Right lung (tissue), 10 donors: ENCODE results near the gene WDR17. TPM values are rescaled to one million over a fixed set of nuclear protein-coding genes. Genes with fewer than 3 reads are reported as not detected.

ENCODE experiments used
- DNase-seq, 2 donors: peaks; one replicate each; pipeline ENCODE4 v3.0.0-alpha.2; 2013
- long read RNA-seq, 8 donors: transcript quantifications; one replicate each; lab custom pipeline, GENCODE V29; 2026
- polyA plus RNA-seq, 5 donors: library from polyadenylated mRNA; unstranded; fragments of 120-200 nt; gene quantifications; one replicate each; pipeline versions ENCODE4 v1.2.1 to v1.2.3, GENCODE V29; 2013; ENCODE audit warnings: inconsistent platforms in 1 of 5, low replicate concordance in 1 of 5; ENCODE audit not compliant: insufficient read length in 5 of 5, insufficient read depth in 1 of 5

Gene WDR17
- polyA plus RNA-seq: 10 to 100 TPM in 3 of 5 donors, 1 to 10 TPM in 2; 4.8 to 13.0 (median 10.1) TPM
- long read RNA-seq, donor 1: 0 reads
- long read RNA-seq, donor 2: 0 reads
- long read RNA-seq, donor 3, full-length matches to known transcripts: 1 of 1 reads
- long read RNA-seq, donor 3, partial matches to known transcripts: 0 of 1 reads
- long read RNA-seq, donor 3, other reads (novel, unspliced or antisense): 0 of 1 reads
- long read RNA-seq, donor 4: 0 reads
- long read RNA-seq, donor 5: 0 reads
- long read RNA-seq, donor 6: 0 reads
- long read RNA-seq, donor 7: 0 reads
- long read RNA-seq, donor 8: 0 reads

- DNase-seq: peak; percentile 83 to 89
Measured at GRCh38 chr4:176065435-176066291, at the start of gene WDR17. WDR17 (plus strand) TSS chr4:176065841; CDS start chr4:176111581, 45,740 bp downstream.

- peak in 1 of 2 donors; percentile 55 for DNase-seq
Measured at GRCh38 chr4:176016601-176017000, 49.0 kb upstream of the WDR17 start.

- peak in 1 of 2 donors; percentile 44 for DNase-seq
Measured at GRCh38 chr4:176020481-176021085, 45.1 kb upstream of the WDR17 start.

GRCh38 chr4:176030391-176030790, 35.2 kb upstream of the WDR17 start:
- no peak for DNase-seq

- no peak for DNase-seq
Measured at GRCh38 chr4:176031922-176032321, 33.7 kb upstream of the WDR17 start.

- no peak for DNase-seq
Measured at GRCh38 chr4:176032454-176032853, 33.2 kb upstream of the WDR17 start.

GRCh38 chr4:176034499-176034898, 31.1 kb upstream of the WDR17 start:
- DNase-seq: peak in 1 of 2 donors; percentile 50

- no peak for DNase-seq
Measured at GRCh38 chr4:176034936-176035335, 30.7 kb upstream of the WDR17 start.

- no peak for DNase-seq
Measured at GRCh38 chr4:176036585-176037205, 28.9 kb upstream of the WDR17 start.

GRCh38 chr4:176038789-176039188, 26.9 kb upstream of the WDR17 start:
- no peak for DNase-seq

- no peak for DNase-seq
Measured at GRCh38 chr4:176042195-176042594, 23.4 kb upstream of the WDR17 start.

GRCh38 chr4:176043838-176044588, 21.6 kb upstream of the WDR17 start:
- no peak for DNase-seq

GRCh38 chr4:176044589-176044951, 21.1 kb upstream of the WDR17 start:
- no peak for DNase-seq

GRCh38 chr4:176048631-176049030, 17.0 kb upstream of the WDR17 start:
- no peak for DNase-seq

GRCh38 chr4:176052744-176053143, 12.9 kb upstream of the WDR17 start:
- DNase-seq: no peak

- DNase-seq: no peak
Measured at GRCh38 chr4:176053785-176054184, 11.9 kb upstream of the WDR17 start.

- DNase-seq: no peak
Measured at GRCh38 chr4:176054942-176055341, 10.7 kb upstream of the WDR17 start.

- no peak for DNase-seq
Measured at GRCh38 chr4:176063718-176064117, 1.9 kb upstream of the WDR17 start.

- no peak for DNase-seq
Measured at GRCh38 chr4:176064539-176064938, 1.1 kb upstream of the WDR17 start.

- no peak for DNase-seq
Measured at GRCh38 chr4:176066757-176067156, 1.1 kb downstream of the WDR17 start.

- no peak for DNase-seq
Measured at GRCh38 chr4:176077561-176077960, 11.9 kb downstream of the WDR17 start.
